Stimulated activated CD8-positive, alpha-beta memory T cell treated with anti-CD3 and anti-CD28 coated beads, Interleukin-4, amount 100 ng/mL, for 1 hour (primary cell): Measurements from ENCODE around the gene SLC4A3.

Experiments
- DNase-seq, 2 donors: peaks; one replicate each; pipeline ENCODE4 v3.0.0-alpha.2; 2020; ENCODE audit warnings: low read depth in 2 of 2, low spot score in 1 of 2

The SLC4A3 gene

GRCh38 chr2:219613461-219614070, 13.9 kb upstream of the SLC4A3 start:
- DNase-seq: no peak

- no peak for DNase-seq
Observed at GRCh38 chr2:219614076-219614860, 13.2 kb upstream of the SLC4A3 start.

DNA sequence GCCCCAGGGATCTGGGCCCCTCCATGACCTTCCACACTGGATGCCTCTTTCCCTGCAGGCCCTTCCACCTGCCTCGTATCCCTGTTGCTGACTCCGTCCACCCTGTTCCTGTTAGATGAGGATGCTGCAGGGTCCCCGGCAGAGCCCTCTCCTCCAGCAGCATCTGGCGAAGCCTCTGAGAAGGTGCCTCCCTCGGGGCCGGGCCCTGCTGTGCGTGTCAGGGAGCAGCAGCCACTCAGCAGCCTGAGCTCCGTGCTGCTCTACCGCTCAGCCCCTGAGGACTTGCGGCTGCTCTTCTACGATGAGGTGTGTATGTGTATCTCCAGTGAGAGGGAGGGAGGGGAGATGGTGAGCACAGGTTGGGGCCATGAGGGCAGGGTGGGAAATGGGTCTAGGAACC, 12.4 kb upstream of the SLC4A3 start:
- no peak for DNase-seq

DNA sequence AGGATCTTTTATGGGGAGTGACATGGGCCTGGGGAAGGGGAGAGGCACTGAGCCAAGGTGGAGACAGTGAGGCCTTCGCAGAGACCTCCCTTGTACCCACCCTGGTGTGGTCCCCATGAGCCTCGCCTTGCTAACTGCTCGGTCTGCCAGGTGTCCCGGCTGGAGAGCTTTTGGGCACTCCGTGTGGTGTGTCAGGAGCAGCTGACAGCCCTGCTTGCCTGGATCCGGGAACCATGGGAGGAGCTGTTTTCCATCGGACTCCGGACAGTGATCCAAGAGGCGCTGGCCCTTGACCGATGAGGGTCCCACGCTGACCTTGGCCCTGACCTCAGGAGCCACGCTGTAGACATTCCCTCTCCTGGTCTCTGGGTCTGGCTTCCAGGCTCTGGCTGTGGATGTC, 11.5 kb upstream of the SLC4A3 start:
- no peak for DNase-seq

DNA sequence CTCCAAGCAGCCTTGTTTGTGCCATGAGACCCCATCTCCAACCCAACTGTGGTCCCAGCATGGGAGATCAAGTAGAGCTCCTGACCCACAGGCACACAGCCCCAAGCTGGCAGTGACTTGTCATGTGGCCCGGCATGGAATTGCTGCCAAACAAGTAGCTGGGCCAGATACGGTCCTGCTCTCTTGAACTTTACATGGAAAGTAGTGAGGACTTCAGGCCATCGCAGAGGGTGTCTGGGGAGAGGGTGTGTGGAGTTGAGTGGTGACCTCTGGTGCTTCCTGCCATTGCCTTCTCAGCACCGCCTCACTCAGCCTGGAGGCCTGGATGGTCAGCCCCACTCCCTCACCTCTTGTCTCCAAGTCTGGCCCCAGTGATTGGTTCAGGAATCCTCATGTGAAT, 10.9 kb upstream of the SLC4A3 start:
- no peak for DNase-seq

DNA sequence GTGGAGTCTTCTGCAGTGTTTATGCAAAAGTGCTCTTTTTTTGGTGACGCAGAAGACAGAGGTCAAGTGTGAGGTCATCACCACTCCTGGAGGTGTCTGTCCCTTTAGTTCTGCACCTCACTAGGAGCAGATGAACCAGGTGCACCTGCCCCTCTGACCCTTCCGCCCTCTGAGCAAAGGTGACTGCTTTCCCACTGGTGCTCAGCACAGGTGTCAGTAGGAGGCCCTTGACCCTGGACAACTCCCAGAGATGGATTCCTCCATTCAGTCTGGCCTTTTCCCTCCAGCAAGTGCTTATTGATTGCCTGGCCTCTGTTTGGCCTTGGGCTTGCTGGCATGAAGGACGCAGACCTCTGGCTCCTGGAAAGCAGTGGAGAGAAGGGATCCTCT, 8.7 kb upstream of the SLC4A3 start:
- DNase-seq: no peak

DNA sequence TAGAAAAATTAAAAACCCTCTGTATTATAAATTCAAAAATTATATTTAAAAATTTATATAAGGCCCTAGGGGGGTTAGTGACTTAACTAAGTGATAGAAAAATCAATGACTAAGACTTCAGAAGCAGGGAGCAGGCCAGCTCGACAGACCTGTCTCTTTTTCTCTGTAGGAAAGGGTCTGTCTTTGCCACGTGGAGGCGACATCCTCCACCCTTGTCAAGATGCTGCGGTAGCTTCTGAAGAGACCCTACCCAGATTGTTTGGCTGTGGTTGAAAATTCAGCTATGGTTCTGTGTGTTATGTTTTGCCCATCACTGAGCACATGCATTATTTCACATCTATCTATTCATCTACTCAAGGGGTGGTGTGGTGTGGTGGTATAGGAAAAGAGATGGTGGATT, 8.2 kb upstream of the SLC4A3 start:
- no peak for DNase-seq

GRCh38 chr2:219620546-219620945, 6.9 kb upstream of the SLC4A3 start:
- DNase-seq: no peak

- no peak for DNase-seq
Observed at GRCh38 chr2:219621935-219622334, 5.5 kb upstream of the SLC4A3 start.

DNA sequence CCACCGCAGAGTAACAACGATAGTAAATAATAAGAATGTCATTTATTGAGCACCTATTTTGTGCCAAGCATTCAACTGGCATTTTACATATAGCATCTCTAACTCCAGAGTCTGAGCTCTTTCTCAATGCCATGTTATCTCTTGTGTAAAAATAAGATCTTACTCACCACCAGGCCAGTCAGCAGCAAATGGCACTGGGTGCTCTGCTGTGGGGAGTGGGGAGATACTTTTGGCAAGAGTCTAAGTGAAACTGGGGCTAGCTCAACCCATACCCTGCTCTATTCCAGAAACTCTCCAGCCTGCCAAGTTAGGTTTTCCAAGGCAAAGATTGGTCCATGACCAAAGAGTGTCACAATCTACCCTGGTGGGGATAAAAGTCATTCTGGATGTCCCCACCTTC, 5.0 kb upstream of the SLC4A3 start:
- DNase-seq: no peak

DNA sequence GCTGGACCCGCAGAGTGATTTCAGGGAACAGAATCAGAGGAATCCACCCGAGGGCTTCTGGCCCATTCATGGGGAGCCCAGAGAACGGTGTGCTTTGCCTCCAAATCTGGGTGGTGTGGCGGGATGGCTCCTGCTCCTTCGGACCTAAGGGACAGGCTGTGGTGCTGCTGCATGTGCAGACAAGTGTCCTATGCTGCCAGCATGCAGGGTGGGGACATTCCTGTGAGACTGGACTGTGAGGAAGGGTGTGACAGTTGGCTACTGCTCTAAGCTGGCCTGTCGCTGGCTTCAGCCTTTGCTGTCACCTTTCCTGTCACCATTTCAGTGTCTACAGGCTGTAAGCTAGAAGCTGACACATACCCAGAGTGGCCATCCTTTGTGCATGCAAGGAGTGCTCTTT, 2.9 kb upstream of the SLC4A3 start:
- no peak for DNase-seq

- no peak for DNase-seq
Observed at GRCh38 chr2:219625179-219625578, 2.3 kb upstream of the SLC4A3 start.

DNA sequence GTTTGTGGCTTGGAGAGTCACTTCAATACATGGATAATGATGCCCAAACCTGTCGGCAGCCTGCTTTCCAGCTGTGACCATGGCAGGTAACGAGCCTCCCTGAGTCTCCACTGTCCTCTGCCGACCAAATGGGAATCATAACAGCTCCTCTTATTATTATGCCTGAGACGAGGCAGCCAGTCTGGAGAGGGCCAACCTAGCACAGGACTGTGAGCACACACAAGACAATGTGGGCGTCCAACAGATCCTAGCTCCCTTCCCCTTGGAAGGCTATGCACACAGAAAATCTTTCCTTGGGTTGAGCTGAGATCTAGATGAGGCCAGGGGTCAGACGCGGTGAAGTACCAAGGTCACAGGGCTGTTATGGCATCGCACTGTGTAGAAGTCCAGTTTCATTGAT, 890 bp upstream of the SLC4A3 start:
- DNase-seq: no peak

DNA sequence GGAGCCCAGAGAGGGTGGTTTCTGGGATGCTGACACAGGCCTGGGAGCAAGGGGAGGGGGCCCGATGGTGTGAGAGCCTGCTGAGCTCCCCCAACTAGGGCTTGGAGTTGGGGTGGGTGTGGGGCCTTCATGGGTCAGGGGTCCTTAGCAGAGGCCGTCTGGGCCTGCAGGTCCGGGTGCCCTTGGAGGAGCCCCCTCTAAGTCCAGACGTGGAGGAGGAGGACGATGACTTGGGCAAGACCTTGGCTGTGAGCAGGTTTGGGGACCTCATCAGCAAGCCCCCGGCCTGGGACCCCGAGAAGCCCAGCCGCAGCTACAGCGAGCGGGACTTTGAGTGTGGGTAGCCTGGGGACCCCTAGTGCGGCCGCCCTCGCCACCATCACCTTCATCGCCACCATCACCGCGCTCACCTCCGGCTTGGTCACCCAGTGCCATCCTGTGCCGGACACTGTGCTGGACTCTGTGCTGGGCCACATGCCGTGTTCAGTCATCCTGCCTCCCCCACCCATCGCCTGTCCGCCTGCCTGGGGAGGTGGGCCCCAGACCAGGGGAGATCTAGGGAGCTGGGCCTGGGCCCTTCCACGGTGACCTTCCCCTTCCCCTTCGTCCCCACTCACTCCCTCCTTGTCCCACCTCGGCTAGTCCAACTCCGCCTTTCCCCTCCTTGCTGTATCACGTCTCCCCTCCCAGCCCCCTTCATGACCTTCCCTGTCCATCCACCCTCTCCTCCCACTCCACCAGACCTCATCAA, 980 bp downstream of the SLC4A3 start:
- DNase-seq: no peak

DNA sequence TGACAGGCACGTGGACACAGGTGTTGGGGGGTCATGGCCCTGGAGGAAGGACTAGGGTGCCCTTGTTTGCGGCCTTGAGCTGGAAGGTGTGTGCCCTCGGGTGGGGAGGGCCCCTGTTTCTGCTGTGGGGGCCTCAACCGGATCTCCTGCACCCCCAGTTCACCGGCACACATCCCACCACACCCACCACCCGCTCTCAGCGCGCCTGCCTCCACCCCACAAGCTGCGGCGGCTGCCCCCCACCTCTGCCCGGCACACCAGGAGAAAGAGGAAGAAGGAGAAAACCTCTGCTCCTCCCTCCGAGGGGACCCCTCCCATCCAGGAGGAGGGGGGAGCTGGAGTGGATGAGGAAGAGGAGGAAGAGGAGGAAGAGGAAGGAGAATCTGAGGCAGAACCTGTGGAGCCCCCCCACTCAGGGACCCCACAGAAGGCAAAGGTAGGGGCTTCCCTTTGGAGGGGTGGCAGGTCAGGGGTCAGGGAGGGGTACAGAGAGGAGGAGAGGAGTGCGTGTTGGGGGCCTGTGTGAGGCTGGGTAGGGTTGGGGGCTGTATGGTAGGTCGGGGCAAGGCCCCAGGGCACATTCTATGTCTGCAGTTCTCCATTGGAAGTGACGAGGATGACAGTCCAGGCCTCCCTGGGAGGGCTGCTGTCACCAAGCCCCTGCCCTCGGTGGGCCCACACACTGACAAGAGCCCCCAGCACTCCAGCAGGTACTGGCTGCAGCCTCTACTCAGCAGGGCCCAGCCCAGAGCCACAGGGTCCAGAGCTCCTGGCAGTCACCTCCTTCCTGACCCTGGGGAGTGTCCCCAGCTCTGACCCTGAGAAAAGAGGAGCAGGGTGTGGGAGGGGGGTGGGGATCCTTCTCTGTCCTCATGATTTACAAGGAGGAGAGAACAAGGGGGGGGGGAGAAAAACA, 1.8 kb downstream of the SLC4A3 start:
- DNase-seq: no peak

GRCh38 chr2:219629976-219630695, 2.7 kb downstream of the SLC4A3 start:
- DNase-seq: no peak

DNA sequence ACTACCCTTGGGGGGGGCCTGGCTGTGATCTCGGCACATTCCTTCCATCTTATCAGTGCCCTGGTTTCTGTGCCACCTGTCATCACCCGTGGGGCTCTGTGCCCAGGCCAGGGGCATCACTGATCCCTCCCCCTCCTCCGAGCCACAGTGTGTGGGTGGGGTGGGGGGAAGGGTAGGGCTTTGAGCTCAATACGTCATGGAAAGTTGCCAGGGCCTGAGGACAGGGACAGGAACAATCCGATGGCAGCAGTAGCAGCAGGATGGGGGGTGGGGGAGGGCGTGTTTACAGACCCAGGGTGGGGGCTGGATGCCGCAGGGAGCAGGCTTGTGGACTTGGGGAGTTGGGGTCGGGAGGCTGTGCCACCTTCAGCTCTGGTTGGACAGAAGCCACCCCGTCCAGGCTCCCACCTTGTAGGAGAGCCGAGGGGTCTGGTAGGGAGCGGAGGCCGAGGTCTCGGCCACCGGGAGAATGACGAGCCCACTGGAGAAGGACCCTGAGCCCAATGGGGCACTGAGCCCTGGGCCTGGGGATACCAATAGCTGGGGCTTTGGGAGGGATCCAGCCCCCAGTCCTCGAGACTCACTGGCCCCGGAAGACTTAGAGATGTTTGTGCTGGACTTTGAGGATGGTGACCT, 3.5 kb downstream of the SLC4A3 start:
- DNase-seq: no peak

GRCh38 chr2:219631406-219631891, 4.0 kb downstream of the SLC4A3 start:
- DNase-seq: no peak

DNA sequence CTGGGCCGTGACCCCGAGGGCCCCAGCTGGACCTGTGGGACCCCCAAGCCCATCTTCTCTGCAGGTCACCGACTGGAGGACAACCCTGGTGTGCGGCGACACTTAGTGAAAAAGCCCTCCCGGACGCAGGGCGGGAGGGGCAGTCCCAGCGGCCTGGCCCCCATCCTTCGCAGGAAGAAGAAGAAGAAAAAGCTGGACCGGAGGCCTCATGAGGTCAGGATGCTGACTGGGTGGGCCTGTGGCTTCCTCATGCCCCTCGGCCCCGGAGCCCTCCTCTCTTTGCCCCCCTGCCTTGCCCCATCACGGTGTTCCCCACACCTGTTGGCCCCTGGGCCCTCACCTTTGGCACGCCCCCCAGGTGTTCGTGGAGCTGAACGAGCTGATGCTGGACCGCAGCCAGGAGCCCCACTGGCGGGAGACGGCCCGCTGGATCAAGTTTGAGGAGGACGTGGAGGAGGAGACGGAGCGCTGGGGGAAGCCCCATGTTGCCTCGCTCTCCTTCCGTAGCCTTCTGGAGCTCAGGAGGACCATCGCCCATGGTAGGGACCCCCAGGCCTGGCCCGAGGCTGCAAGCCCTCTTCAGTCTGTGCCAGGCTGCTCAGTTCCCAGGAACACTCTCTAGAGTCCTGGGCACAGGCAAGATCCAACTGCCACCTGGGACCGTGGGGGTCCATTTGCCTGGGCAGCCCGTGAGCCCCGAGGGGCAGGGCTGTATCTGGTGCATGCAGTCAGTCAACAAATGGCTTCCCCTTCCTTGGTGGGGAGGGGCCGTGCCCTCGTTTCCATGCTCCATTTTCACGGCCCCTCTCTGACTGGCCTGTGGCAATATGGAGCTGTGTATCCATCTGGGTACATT, 4.7 kb downstream of the SLC4A3 start:
- DNase-seq: no peak
